ENCODE data around the gene P2RX2. TPM values are rescaled to one million over a fixed set of nuclear protein-coding genes. Genes with fewer than 3 reads are reported as not detected.

P2RX2 gene
- polyA plus RNA-seq, 4 donors, result 1.9 to 17.7 TPM; not detected in 2

GRCh38 chr12:132630672-132631071, 12.1 kb downstream of the P2RX2 start:
- Histone ChIP-seq H3K9me3 (ENCODE audit: control insufficient read depth in 2 of 2, insufficient read depth in 1 of 2, low read depth in 1 of 2, low read length in 1 of 2) (no peaks in the 10 kb centered on the region), H3K27me3 (ENCODE audit: control insufficient read depth in 3 of 3, insufficient read depth in 3 of 3, low read length in 3 of 3) (no peaks in the 10 kb centered on the region), H3K4me1 (ENCODE audit: control insufficient read depth in 3 of 3, insufficient read depth in 2 of 3, low read depth in 1 of 3, low read length in 2 of 3) (no peaks in the 10 kb centered on the region), H3K4me3 (ENCODE audit: low read depth in 1 of 3, low read length in 3 of 3) (no peak overlapping the region), H3K36me3 (ENCODE audit: control insufficient read depth in 3 of 3, insufficient read depth in 2 of 3, low read depth in 1 of 3, low read length in 3 of 3) (peaks cover 13 to 72% (median 20%) of the 10 kb centered on the region in 3 donors), H3K27ac (ENCODE audit: low read depth in 1 of 3, low read length in 2 of 3) (no peak overlapping the region)
- 88 to 90% (median 89%) methylated on average over 6 of the region's 6 CpGs for WGBS, 3 donors
- no peak for FAIRE-seq
- no peak for DNase-seq

- Histone ChIP-seq H3K4me3 (ENCODE audit: low read depth in 1 of 3, low read length in 3 of 3) (no peak overlapping the region), H3K27ac (ENCODE audit: low read depth in 1 of 3, low read length in 2 of 3) (no peak overlapping the region), H3K36me3 (ENCODE audit: control insufficient read depth in 3 of 3, insufficient read depth in 2 of 3, low read depth in 1 of 3, low read length in 3 of 3) (peaks cover 13 to 76% (median 23%) of the 10 kb centered on the region in 3 donors), H3K4me1 (ENCODE audit: control insufficient read depth in 3 of 3, insufficient read depth in 2 of 3, low read depth in 1 of 3, low read length in 2 of 3) (no peaks in the 10 kb centered on the region), H3K9me3 (ENCODE audit: control insufficient read depth in 2 of 2, insufficient read depth in 1 of 2, low read depth in 1 of 2, low read length in 1 of 2) (no peaks in the 10 kb centered on the region), H3K27me3 (ENCODE audit: control insufficient read depth in 3 of 3, insufficient read depth in 3 of 3, low read length in 3 of 3) (no peaks in the 10 kb centered on the region)
- WGBS, 3 donors, result 95 to 97% (median 97%) methylated on average over 10 to 11 of the region's 11 CpGs
- FAIRE-seq (no peak), DNase-seq (no peak)
These were observed 13.1 kb downstream of the P2RX2 start for GRCh38 chr12:132631666-132632065.

GRCh38 chr12:132632521-132633228, 14.1 kb downstream of the P2RX2 start:
- no peak for DNase-seq
- H3K4me3 ChIP-seq (ENCODE audit: low read depth in 1 of 3, low read length in 3 of 3), result no peak overlapping the region
- no peak overlapping the region for H3K27ac ChIP-seq (ENCODE audit: low read depth in 1 of 3, low read length in 2 of 3)
- H3K36me3 ChIP-seq (ENCODE audit: control insufficient read depth in 3 of 3, insufficient read depth in 2 of 3, low read depth in 1 of 3, low read length in 3 of 3), result peaks cover 19 to 83% (median 24%) of the 10 kb centered on the region in 3 donors
- H3K4me1 ChIP-seq (ENCODE audit: control insufficient read depth in 3 of 3, insufficient read depth in 2 of 3, low read depth in 1 of 3, low read length in 2 of 3), result peaks cover 0 to 3% (median 0%) of the 10 kb centered on the region in 3 donors
- WGBS, 3 donors, result 87 to 96% (median 88%) methylated on average over 17 of the region's 17 CpGs
- no peaks in the 10 kb centered on the region for H3K9me3 ChIP-seq (ENCODE audit: control insufficient read depth in 2 of 2, insufficient read depth in 1 of 2, low read depth in 1 of 2, low read length in 1 of 2)
- no peak for FAIRE-seq
- H3K27me3 ChIP-seq (ENCODE audit: control insufficient read depth in 3 of 3, insufficient read depth in 3 of 3, low read length in 3 of 3), result no peaks in the 10 kb centered on the region

- peaks cover 22 to 87% (median 27%) of the 10 kb centered on the region in 3 donors for H3K36me3 ChIP-seq (ENCODE audit: control insufficient read depth in 3 of 3, insufficient read depth in 2 of 3, low read depth in 1 of 3, low read length in 3 of 3)
- no peak for DNase-seq
- H3K9me3 ChIP-seq (ENCODE audit: control insufficient read depth in 2 of 2, insufficient read depth in 1 of 2, low read depth in 1 of 2, low read length in 1 of 2), result no peaks in the 10 kb centered on the region
- FAIRE-seq, result no peak
- H3K27me3 ChIP-seq (ENCODE audit: control insufficient read depth in 3 of 3, insufficient read depth in 3 of 3, low read length in 3 of 3), result no peaks in the 10 kb centered on the region
- peaks cover 0 to 10% (median 0%) of the 10 kb centered on the region in 3 donors for H3K4me1 ChIP-seq (ENCODE audit: control insufficient read depth in 3 of 3, insufficient read depth in 2 of 3, low read depth in 1 of 3, low read length in 2 of 3)
- H3K4me3 ChIP-seq (ENCODE audit: low read depth in 1 of 3, low read length in 3 of 3), result no peak overlapping the region
- 93 to 96% (median 95%) methylated on average over 8 of the region's 8 CpGs for WGBS, 3 donors
- no peak overlapping the region for H3K27ac ChIP-seq (ENCODE audit: low read depth in 1 of 3, low read length in 2 of 3)
These were observed 14.8 kb downstream of the P2RX2 start for GRCh38 chr12:132633398-132633797.

GRCh38 chr12:132633901-132634300, 15.3 kb downstream of the P2RX2 start:
- H3K27me3 ChIP-seq (ENCODE audit: control insufficient read depth in 3 of 3, insufficient read depth in 3 of 3, low read length in 3 of 3), result no peaks in the 10 kb centered on the region
- FAIRE-seq, result no peak
- peaks cover 22 to 89% (median 27%) of the 10 kb centered on the region in 3 donors for H3K36me3 ChIP-seq (ENCODE audit: control insufficient read depth in 3 of 3, insufficient read depth in 2 of 3, low read depth in 1 of 3, low read length in 3 of 3)
- no peaks in the 10 kb centered on the region for H3K9me3 ChIP-seq (ENCODE audit: control insufficient read depth in 2 of 2, insufficient read depth in 1 of 2, low read depth in 1 of 2, low read length in 1 of 2)
- WGBS, 3 donors, result 89 to 92% (median 91%) methylated on average over 10 of the region's 10 CpGs
- DNase-seq, result no peak
- H3K4me3 ChIP-seq (ENCODE audit: low read depth in 1 of 3, low read length in 3 of 3), result no peak overlapping the region
- H3K27ac ChIP-seq (ENCODE audit: low read depth in 1 of 3, low read length in 2 of 3), result no peak overlapping the region
- peaks cover 0 to 15% (median 0%) of the 10 kb centered on the region in 3 donors for H3K4me1 ChIP-seq (ENCODE audit: control insufficient read depth in 3 of 3, insufficient read depth in 2 of 3, low read depth in 1 of 3, low read length in 2 of 3)

- DNase-seq, result no peak
- Histone ChIP-seq H3K36me3 (ENCODE audit: control insufficient read depth in 3 of 3, insufficient read depth in 2 of 3, low read depth in 1 of 3, low read length in 3 of 3) (peaks cover 22 to 89% (median 27%) of the 10 kb centered on the region in 3 donors), H3K4me1 (ENCODE audit: control insufficient read depth in 3 of 3, insufficient read depth in 2 of 3, low read depth in 1 of 3, low read length in 2 of 3) (peaks cover 0 to 21% (median 0%) of the 10 kb centered on the region in 3 donors), H3K4me3 (ENCODE audit: low read depth in 1 of 3, low read length in 3 of 3) (no peak overlapping the region), H3K9me3 (ENCODE audit: control insufficient read depth in 2 of 2, insufficient read depth in 1 of 2, low read depth in 1 of 2, low read length in 1 of 2) (no peaks in the 10 kb centered on the region), H3K27ac (ENCODE audit: low read depth in 1 of 3, low read length in 2 of 3) (no peak overlapping the region), H3K27me3 (ENCODE audit: control insufficient read depth in 3 of 3, insufficient read depth in 3 of 3, low read length in 3 of 3) (no peaks in the 10 kb centered on the region)
- FAIRE-seq, result no peak
- WGBS, 3 donors, result 96 to 97% (median 97%) methylated on average over 19 to 21 of the region's 21 CpGs
These were observed 15.9 kb downstream of the P2RX2 start for GRCh38 chr12:132634411-132634990.

- H3K4me1 ChIP-seq (ENCODE audit: control insufficient read depth in 3 of 3, insufficient read depth in 2 of 3, low read depth in 1 of 3, low read length in 2 of 3), result peaks cover 0 to 28% (median 0%) of the 10 kb centered on the region in 3 donors
- H3K27ac ChIP-seq (ENCODE audit: low read depth in 1 of 3, low read length in 2 of 3), result no peak overlapping the region
- no peaks in the 10 kb centered on the region for H3K9me3 ChIP-seq (ENCODE audit: control insufficient read depth in 2 of 2, insufficient read depth in 1 of 2, low read depth in 1 of 2, low read length in 1 of 2)
- 92 to 97% (median 95%) methylated on average over 29 of the region's 29 CpGs for WGBS, 3 donors
- DNase-seq (no peak), FAIRE-seq (no peak)
- peaks cover 19 to 90% (median 24%) of the 10 kb centered on the region in 3 donors for H3K36me3 ChIP-seq (ENCODE audit: control insufficient read depth in 3 of 3, insufficient read depth in 2 of 3, low read depth in 1 of 3, low read length in 3 of 3)
- H3K4me3 ChIP-seq (ENCODE audit: low read depth in 1 of 3, low read length in 3 of 3), result no peak overlapping the region
- no peaks in the 10 kb centered on the region for H3K27me3 ChIP-seq (ENCODE audit: control insufficient read depth in 3 of 3, insufficient read depth in 3 of 3, low read length in 3 of 3)
These were observed 16.7 kb downstream of the P2RX2 start for GRCh38 chr12:132635076-132635955.

GRCh38 chr12:132637811-132638210, 19.2 kb downstream of the P2RX2 start:
- H3K4me3 ChIP-seq (ENCODE audit: low read depth in 1 of 3, low read length in 3 of 3), result no peak overlapping the region
- peaks cover 0 to 51% (median 0%) of the 10 kb centered on the region in 3 donors for H3K4me1 ChIP-seq (ENCODE audit: control insufficient read depth in 3 of 3, insufficient read depth in 2 of 3, low read depth in 1 of 3, low read length in 2 of 3)
- DNase-seq (no peak), FAIRE-seq (no peak)
- no peaks in the 10 kb centered on the region for H3K27me3 ChIP-seq (ENCODE audit: control insufficient read depth in 3 of 3, insufficient read depth in 3 of 3, low read length in 3 of 3)
- H3K27ac ChIP-seq (ENCODE audit: low read depth in 1 of 3, low read length in 2 of 3), result peak overlapping the region in 1 of 3 donors; percentile 78
- WGBS, 3 donors, result 92 to 95% (median 93%) methylated on average over 18 of the region's 18 CpGs
- H3K9me3 ChIP-seq (ENCODE audit: control insufficient read depth in 2 of 2, insufficient read depth in 1 of 2, low read depth in 1 of 2, low read length in 1 of 2), result no peaks in the 10 kb centered on the region
- peaks cover 15 to 88% (median 15%) of the 10 kb centered on the region in 3 donors for H3K36me3 ChIP-seq (ENCODE audit: control insufficient read depth in 3 of 3, insufficient read depth in 2 of 3, low read depth in 1 of 3, low read length in 3 of 3)
